SK-N-SH treated with all-trans-retinoic acid at 6 μM for 48 hours (cell line): ENCODE results near the gene TBC1D7.

Source experiments
- ATAC-seq: fragments of 200-7000 bp; cut with Tn5 transposase; 3 replicates; pipeline ENCODE4 v1.9.1; 2020; ENCODE audit warnings: mild to moderate bottlenecking, moderate library complexity
- CSDC2 ChIP-seq: fragments of 250-450 bp; sonication (Bioruptor Pico); IDR thresholded peaks from 2 replicates; pipeline ENCODE4 v1.5.0; 2020; ENCODE audit warnings: mild to moderate bottlenecking, moderate library complexity
- CSRNP3 ChIP-seq: fragments of 250-450 bp; sonication (Bioruptor Pico); IDR thresholded peaks from 2 replicates; pipeline ENCODE4 v1.5.1; 2021; ENCODE audit warnings: mild to moderate bottlenecking, moderate library complexity
- ESRRG ChIP-seq: fragments of 250-450 bp; sonication (Bioruptor Pico); IDR thresholded peaks from 2 replicates; pipeline ENCODE4 v1.6.1; 2021; ENCODE audit warnings: mild to moderate bottlenecking
- GLIS3 ChIP-seq: fragments of 250-450 bp; sonication (Bioruptor Pico); IDR thresholded peaks from 2 replicates; pipeline ENCODE4 v1.5.0; 2020; ENCODE audit warnings: mild to moderate bottlenecking, moderate library complexity
- ISL1 ChIP-seq: fragments of 250-450 bp; sonication (Bioruptor Pico); IDR thresholded peaks from 2 replicates; pipeline ENCODE4 v2.1.2; 2022; ENCODE audit warnings: mild to moderate bottlenecking, moderate library complexity
- OSR1 ChIP-seq: fragments of 250-450 bp; sonication (Bioruptor Pico); IDR thresholded peaks from 2 replicates; pipeline ENCODE4 v1.8.0; 2022; ENCODE audit warnings: moderate library complexity, mild to moderate bottlenecking, inconsistent platforms
- PPARA ChIP-seq: fragments of 250-450 bp; sonication (Bioruptor Pico); IDR thresholded peaks from 2 replicates; pipeline ENCODE4 v1.5.0; 2020; ENCODE audit warnings: mild to moderate bottlenecking, borderline replicate concordance
- RARB ChIP-seq: fragments of 250-450 bp; sonication (Bioruptor Pico); IDR thresholded peaks from 2 replicates; pipeline ENCODE4 v1.8.0; 2021; ENCODE audit warnings: mild to moderate bottlenecking, moderate library complexity
- SNAI2 ChIP-seq: fragments of 250-450 bp; sonication (Bioruptor Pico); IDR thresholded peaks from 2 replicates; pipeline ENCODE4 v1.5.0; 2020; ENCODE audit warnings: mild to moderate bottlenecking, moderate library complexity
- TCF4 ChIP-seq: fragments of 250-450 bp; sonication (Bioruptor Pico); IDR thresholded peaks from 2 replicates; pipeline ENCODE4 v1.8.0; 2021; ENCODE audit warnings: mild to moderate bottlenecking, moderate library complexity, borderline replicate concordance
- TOX ChIP-seq: fragments of 250-450 bp; sonication (Bioruptor Pico); IDR thresholded peaks from 2 replicates; pipeline ENCODE4 v1.8.0; 2021; ENCODE audit warnings: mild to moderate bottlenecking, moderate library complexity, borderline replicate concordance
- ZC3H10 ChIP-seq: fragments of 250-450 bp; sonication (Bioruptor Pico); IDR thresholded peaks from 2 replicates; pipeline ENCODE4 v1.5.1; 2021; ENCODE audit warnings: mild to moderate bottlenecking, moderate library complexity
- ZFP3 ChIP-seq: fragments of 250-450 bp; sonication (Bioruptor Pico); IDR thresholded peaks from 2 replicates; pipeline ENCODE4 v1.5.0; 2020; ENCODE audit warnings: mild to moderate bottlenecking, moderate library complexity
- ZFP30 ChIP-seq: fragments of 450-650 bp; formaldehyde crosslinking; IDR thresholded peaks from 2 replicates; pipeline ENCODE4 v1.5.0; 2022; ENCODE audit warnings: mild to moderate bottlenecking, moderate library complexity
- ZNF565 ChIP-seq: fragments of 450-650 bp; formaldehyde crosslinking; conservative IDR thresholded peaks from 2 replicates; pipeline ENCODE4 v1.5.0; 2020; ENCODE audit warnings: low read depth, mild to moderate bottlenecking, moderate library complexity
- ZNF70 ChIP-seq: fragments of 450-650 bp; formaldehyde crosslinking; IDR thresholded peaks from 2 replicates; pipeline ENCODE4 v1.5.0; 2020; ENCODE audit warnings: mild to moderate bottlenecking, moderate library complexity
- TF ChIP-seq, protein P1 (sequence below): fragments of 250-450 bp; sonication (Bioruptor Pico); IDR thresholded peaks from 2 replicates; pipeline ENCODE4 v1.5.0; 2020; ENCODE audit warnings: mild to moderate bottlenecking, moderate library complexity
- TF ChIP-seq, protein P2 (sequence below): fragments of 250-450 bp; sonication (Bioruptor Pico); IDR thresholded peaks from 2 replicates; pipeline ENCODE4 v1.5.1; 2020; ENCODE audit warnings: low read depth, mild to moderate bottlenecking, moderate library complexity
- TF ChIP-seq, protein P3 (sequence below): fragments of 250-450 bp; sonication (Bioruptor Pico); IDR thresholded peaks from 2 replicates; pipeline ENCODE4 v1.8.0; 2020; ENCODE audit warnings: mild to moderate bottlenecking, moderate library complexity, borderline replicate concordance

The TBC1D7 gene

DNA sequence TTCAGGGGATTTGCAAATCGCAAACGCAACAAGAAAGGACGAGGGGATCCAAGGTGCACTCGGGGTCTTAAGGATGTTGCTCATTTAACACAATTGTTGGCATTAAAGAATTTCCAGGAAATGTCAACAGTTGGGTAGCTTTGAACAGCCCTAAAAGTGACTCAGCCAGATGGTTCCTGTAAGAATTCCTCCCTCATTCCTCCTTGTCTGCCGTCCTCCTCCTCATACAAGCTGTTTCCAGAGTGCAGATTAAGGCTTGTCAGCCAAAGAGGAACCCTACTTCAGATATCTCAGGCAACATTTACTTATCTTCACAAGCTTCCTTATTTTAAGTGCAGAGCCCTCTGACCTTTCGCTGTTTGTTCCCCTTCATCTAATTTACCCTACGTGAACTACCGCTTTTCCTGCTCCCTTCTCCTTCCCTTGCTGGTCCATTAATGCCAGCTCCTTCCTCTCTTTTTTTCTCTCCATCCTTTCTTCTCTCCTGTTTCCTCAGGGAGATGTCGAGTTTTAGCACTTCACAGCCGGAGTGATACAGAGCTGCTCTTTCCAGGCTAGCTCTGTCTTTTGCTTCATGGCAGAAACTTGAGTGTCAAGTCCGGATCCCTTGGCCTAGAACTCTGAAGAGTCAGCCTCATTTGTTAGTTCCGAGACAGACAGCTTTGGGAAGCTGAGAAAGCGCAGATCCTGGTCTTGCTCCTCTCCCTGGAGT lies 26.1 kb upstream of the TBC1D7 start (continued):
- TF ChIP-seq PPARA (no peak), RARB (CRISPR knock-in tag) (no peak), ZC3H10 (CRISPR knock-in tag) (no peak)
- TF ChIP-seq, protein P1, sequence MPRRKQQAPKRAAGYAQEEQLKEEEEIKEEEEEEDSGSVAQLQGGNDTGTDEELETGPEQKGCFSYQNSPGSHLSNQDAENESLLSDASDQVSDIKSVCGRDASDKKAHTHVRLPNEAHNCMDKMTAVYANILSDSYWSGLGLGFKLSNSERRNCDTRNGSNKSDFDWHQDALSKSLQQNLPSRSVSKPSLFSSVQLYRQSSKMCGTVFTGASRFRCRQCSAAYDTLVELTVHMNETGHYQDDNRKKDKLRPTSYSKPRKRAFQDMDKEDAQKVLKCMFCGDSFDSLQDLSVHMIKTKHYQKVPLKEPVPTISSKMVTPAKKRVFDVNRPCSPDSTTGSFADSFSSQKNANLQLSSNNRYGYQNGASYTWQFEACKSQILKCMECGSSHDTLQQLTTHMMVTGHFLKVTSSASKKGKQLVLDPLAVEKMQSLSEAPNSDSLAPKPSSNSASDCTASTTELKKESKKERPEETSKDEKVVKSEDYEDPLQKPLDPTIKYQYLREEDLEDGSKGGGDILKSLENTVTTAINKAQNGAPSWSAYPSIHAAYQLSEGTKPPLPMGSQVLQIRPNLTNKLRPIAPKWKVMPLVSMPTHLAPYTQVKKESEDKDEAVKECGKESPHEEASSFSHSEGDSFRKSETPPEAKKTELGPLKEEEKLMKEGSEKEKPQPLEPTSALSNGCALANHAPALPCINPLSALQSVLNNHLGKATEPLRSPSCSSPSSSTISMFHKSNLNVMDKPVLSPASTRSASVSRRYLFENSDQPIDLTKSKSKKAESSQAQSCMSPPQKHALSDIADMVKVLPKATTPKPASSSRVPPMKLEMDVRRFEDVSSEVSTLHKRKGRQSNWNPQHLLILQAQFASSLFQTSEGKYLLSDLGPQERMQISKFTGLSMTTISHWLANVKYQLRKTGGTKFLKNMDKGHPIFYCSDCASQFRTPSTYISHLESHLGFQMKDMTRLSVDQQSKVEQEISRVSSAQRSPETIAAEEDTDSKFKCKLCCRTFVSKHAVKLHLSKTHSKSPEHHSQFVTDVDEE (CRISPR knock-in tag) = no peak

- no peak for TF ChIP-seq TCF4
- no peak for TF ChIP-seq ZC3H10 (CRISPR knock-in tag)
- TF ChIP-seq ZFP30 (CRISPR knock-in tag) = no peak
- no peak for TF ChIP-seq TOX
- TF ChIP-seq ZNF565 (CRISPR knock-in tag) = no peak
- no peak for TF ChIP-seq ESRRG (CRISPR knock-in tag)
- no peak for ATAC-seq
These were observed 23.8 kb upstream of the TBC1D7 start for GRCh38 chr6:13352165-13352564.

GRCh38 chr6:13351271-13351670 lies 22.9 kb upstream of the TBC1D7 start:
- no peak for ATAC-seq

More at GRCh38 chr6:13351271-13351670, 22.9 kb upstream of the TBC1D7 start:
- no peak for TF ChIP-seq ZC3H10 (CRISPR knock-in tag)
- no peak for TF ChIP-seq OSR1 (CRISPR knock-in tag)
- TF ChIP-seq ZNF70 (CRISPR knock-in tag) = no peak
- no peak for TF ChIP-seq RARB (CRISPR knock-in tag)
- no peak for TF ChIP-seq PPARA
- no peak for TF ChIP-seq CSRNP3 (CRISPR knock-in tag)
- TF ChIP-seq, protein P2, sequence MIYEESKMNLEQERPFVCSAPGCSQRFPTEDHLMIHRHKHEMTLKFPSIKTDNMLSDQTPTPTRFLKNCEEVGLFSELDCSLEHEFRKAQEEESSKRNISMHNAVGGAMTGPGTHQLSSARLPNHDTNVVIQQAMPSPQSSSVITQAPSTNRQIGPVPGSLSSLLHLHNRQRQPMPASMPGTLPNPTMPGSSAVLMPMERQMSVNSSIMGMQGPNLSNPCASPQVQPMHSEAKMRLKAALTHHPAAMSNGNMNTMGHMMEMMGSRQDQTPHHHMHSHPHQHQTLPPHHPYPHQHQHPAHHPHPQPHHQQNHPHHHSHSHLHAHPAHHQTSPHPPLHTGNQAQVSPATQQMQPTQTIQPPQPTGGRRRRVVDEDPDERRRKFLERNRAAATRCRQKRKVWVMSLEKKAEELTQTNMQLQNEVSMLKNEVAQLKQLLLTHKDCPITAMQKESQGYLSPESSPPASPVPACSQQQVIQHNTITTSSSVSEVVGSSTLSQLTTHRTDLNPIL (CRISPR knock-in tag) = no peak
- TF ChIP-seq ZFP3 (CRISPR knock-in tag) = no peak
- TF ChIP-seq CSDC2 (CRISPR knock-in tag) = no peak
- TF ChIP-seq, protein P3, sequence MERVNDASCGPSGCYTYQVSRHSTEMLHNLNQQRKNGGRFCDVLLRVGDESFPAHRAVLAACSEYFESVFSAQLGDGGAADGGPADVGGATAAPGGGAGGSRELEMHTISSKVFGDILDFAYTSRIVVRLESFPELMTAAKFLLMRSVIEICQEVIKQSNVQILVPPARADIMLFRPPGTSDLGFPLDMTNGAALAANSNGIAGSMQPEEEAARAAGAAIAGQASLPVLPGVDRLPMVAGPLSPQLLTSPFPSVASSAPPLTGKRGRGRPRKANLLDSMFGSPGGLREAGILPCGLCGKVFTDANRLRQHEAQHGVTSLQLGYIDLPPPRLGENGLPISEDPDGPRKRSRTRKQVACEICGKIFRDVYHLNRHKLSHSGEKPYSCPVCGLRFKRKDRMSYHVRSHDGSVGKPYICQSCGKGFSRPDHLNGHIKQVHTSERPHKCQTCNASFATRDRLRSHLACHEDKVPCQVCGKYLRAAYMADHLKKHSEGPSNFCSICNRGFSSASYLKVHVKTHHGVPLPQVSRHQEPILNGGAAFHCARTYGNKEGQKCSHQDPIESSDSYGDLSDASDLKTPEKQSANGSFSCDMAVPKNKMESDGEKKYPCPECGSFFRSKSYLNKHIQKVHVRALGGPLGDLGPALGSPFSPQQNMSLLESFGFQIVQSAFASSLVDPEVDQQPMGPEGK (CRISPR knock-in tag) = no peak
- no peak for TF ChIP-seq SNAI2 (CRISPR knock-in tag)
- TF ChIP-seq, protein P1 (CRISPR knock-in tag) = no peak
- TF ChIP-seq ESRRG (CRISPR knock-in tag) = no peak
- TF ChIP-seq GLIS3 = no peak
- TF ChIP-seq TOX = no peak
- TF ChIP-seq ISL1 (CRISPR knock-in tag) = no peak
